ENCODE results near the gene C19orf73. TPM values are rescaled to one million over a fixed set of nuclear protein-coding genes. Genes with fewer than 3 reads are reported as not detected.

C19orf73 gene
- total RNA-seq, 1 donor from 2014 or later, result 1.0 TPM

DNA sequence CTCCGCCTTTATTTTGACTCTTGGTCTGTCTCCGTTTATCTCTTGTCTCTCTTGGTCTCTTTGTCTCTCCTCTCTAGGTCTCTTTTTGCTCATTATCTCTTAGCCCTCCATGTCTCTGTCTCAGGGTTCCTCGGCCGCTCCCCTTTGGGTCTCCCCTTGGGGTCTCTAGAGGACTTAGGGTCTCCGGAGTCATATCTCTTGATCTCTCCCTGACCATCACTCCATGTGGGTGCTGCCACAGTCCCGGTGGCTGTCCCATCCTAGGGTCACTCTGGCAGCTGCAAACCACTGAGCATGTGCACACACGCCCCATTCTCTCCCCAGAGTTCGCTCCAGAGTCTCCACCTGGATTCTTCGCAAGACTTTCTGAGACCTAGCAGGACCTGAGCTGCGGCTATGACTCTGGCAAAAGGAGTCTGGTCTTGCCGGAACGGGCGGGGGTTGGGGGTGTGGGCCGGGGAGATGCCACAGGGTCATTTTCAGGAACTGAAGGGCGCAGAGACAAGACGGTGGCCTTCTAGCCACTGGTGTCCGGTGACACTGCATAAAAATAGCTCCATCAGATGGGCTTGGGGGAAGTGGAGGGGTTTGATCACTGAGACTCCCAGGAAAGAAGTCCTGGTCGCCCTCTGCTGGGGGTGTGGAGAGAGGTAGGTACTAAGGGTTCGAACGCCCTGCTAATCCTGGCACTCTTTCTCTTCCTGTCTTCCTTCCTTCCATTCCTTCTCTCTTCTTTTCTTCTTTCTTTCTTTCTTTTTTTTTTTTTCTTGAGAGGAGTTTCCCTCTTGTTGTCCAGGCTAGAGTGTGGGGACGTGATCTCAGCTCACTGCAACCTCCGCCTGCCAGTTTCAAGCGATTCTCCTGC is 45.2 kb downstream of the C19orf73 start:
- H3K4me3 Mint-ChIP-seq, result no peak overlapping the region
- no peaks in the 10 kb centered on the region for H3K36me3 Mint-ChIP-seq (ENCODE audit: low read depth)
- TF ChIP-seq, protein P1, sequence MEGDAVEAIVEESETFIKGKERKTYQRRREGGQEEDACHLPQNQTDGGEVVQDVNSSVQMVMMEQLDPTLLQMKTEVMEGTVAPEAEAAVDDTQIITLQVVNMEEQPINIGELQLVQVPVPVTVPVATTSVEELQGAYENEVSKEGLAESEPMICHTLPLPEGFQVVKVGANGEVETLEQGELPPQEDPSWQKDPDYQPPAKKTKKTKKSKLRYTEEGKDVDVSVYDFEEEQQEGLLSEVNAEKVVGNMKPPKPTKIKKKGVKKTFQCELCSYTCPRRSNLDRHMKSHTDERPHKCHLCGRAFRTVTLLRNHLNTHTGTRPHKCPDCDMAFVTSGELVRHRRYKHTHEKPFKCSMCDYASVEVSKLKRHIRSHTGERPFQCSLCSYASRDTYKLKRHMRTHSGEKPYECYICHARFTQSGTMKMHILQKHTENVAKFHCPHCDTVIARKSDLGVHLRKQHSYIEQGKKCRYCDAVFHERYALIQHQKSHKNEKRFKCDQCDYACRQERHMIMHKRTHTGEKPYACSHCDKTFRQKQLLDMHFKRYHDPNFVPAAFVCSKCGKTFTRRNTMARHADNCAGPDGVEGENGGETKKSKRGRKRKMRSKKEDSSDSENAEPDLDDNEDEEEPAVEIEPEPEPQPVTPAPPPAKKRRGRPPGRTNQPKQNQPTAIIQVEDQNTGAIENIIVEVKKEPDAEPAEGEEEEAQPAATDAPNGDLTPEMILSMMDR (conservative IDR thresholded peaks at IDR 0.05), result peak; percentile 27
- peaks cover 5% of the 10 kb centered on the region for H3K4me1 Mint-ChIP-seq
- peaks cover 61% of the 10 kb centered on the region for H3K27me3 Mint-ChIP-seq (ENCODE audit: low read depth)
- no peak overlapping the region for H3K27ac Mint-ChIP-seq (ENCODE audit: unreplicated experiment)
- H3K9me3 Mint-ChIP-seq, result peaks cover 13% of the 10 kb centered on the region
- DNase-seq (ENCODE audit: low read depth, low spot score), result no peak

DNA sequence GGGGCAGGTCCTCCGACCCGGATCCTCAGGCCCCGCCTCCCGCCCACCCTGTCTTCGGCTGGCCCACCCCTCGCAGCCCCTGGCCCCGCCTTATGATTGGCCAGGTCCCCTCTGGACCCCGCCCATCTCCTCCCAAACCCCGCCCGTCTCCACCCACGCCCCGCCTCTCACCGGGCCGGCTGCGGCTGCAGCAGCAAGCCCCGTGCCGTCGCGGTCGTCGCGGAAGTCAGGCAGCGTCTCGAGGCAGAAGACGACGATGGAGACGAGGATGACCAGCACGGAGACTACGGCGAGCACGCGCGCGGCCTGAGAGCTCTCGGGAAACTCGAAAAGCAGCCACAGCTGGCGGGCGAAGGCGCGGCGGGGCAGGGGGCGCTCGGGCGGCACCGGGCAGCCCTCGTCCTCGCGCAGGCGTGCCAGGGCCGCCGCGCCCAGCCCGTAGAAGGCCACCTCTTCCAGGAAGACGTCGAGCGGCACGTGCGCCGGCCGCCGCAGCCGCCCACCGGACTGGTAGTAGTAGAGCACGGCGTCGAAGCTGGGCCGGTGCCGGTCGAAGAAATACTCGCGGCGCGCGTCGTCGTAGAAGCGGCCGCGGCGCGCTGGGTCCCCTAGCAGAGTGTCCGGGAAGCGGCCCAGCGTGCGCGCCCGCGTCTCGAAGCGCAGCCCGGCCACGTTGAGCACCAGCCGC is 46.9 kb downstream of the C19orf73 start:
- Mint-ChIP-seq H3K27ac (ENCODE audit: unreplicated experiment) (no peak overlapping the region), H3K36me3 (ENCODE audit: low read depth) (no peaks in the 10 kb centered on the region), H3K9me3 (peaks cover 13% of the 10 kb centered on the region), H3K4me1 (peaks cover 5% of the 10 kb centered on the region), H3K4me3 (no peak overlapping the region), H3K27me3 (ENCODE audit: low read depth) (peaks cover 78% of the 10 kb centered on the region)
- TF ChIP-seq, protein P1 (conservative IDR thresholded peaks at IDR 0.05), result no peak
- peak; percentile 46 for DNase-seq (ENCODE audit: low read depth, low spot score)

DNA sequence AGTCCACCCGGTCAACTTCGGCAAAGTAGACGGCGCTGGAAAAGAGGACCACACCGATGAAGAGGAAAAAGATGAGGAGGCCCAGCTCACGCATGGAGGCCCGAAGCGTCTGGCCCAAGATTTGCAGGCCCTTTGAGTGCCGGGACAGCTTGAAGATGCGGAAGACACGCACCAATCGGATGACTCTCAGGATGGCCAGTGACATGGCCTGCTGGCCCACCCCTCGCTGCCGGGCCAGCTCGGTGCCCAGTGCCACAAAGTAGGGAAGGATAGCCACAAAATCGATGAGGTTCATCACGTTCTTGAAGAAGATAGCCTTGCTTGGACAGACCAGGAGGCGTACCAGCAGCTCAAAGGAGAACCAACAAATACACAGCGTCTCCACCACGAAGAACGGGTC is 48.5 kb downstream of the C19orf73 start:
- Mint-ChIP-seq H3K27ac (ENCODE audit: unreplicated experiment) (no peak overlapping the region), H3K4me3 (no peak overlapping the region), H3K36me3 (ENCODE audit: low read depth) (no peaks in the 10 kb centered on the region), H3K27me3 (ENCODE audit: low read depth) (peaks cover 90% of the 10 kb centered on the region), H3K4me1 (peaks cover 5% of the 10 kb centered on the region), H3K9me3 (peaks cover 13% of the 10 kb centered on the region)
- DNase-seq (ENCODE audit: low read depth, low spot score), result no peak
- TF ChIP-seq, protein P1 (conservative IDR thresholded peaks at IDR 0.05), result no peak

DNA sequence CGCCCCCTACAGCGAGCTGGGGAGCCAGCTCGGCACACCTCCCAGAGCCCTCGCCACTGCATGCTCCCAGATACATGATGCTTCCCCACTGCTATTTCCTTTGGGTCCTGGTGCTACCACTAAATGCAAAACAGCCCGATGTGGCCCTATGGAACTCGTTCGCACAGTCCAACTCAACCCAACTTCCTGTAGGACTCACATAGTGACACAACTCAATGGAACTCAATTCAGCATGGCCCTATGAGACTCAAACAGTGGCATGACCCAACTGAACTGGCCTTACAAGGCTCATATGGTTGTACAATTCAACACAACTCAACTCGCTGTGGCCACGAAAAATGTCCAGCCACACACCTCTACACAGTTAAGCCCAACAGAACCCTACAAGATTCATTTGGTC is 49.9 kb downstream of the C19orf73 start:
- Mint-ChIP-seq H3K4me3 (no peak overlapping the region), H3K36me3 (ENCODE audit: low read depth) (no peaks in the 10 kb centered on the region), H3K27me3 (ENCODE audit: low read depth) (peaks cover 89% of the 10 kb centered on the region), H3K27ac (ENCODE audit: unreplicated experiment) (no peak overlapping the region), H3K4me1 (peaks cover 5% of the 10 kb centered on the region), H3K9me3 (peaks cover 13% of the 10 kb centered on the region)
- TF ChIP-seq, protein P1 (conservative IDR thresholded peaks at IDR 0.05), result no peak
- DNase-seq (ENCODE audit: low read depth, low spot score), result no peak

Other genes with a start within 250 kb of the C19orf73 start
- gene PPP1R15A, start 246.7 kb downstream of the C19orf73 start, total RNA-seq, result 27.5 and 27.8 TPM in 2 replicates
- gene TULP2, start 220.4 kb downstream of the C19orf73 start, total RNA-seq, result not detected in 2 replicates
- gene NUCB1, start 218.8 kb downstream of the C19orf73 start, total RNA-seq, result 102 and 108 TPM in 2 replicates
- 0.47 and 0.82 TPM in 2 replicates for gene DHDH, start 185.4 kb downstream of the C19orf73 start, total RNA-seq
- 150 and 171 TPM in 2 replicates for gene BAX, start 164.3 kb downstream of the C19orf73 start, total RNA-seq
- gene FTL, start 153.8 kb downstream of the C19orf73 start, total RNA-seq, result 908 and 1,003 TPM in 2 replicates
- 53.2 and 56.2 TPM in 2 replicates for gene GYS1, start 125.8 kb downstream of the C19orf73 start, total RNA-seq
- 118 and 125 TPM in 2 replicates for gene RUVBL2, start 125.3 kb downstream of the C19orf73 start, total RNA-seq
- not detected in 2 replicates for gene LHB, start 102.1 kb downstream of the C19orf73 start, total RNA-seq
- gene CGB3, start 94.8 kb downstream of the C19orf73 start, total RNA-seq, result not detected in 2 replicates
- not detected in 2 replicates for gene CGB2, start 87.3 kb downstream of the C19orf73 start, total RNA-seq
- not detected in 2 replicates for gene CGB1, start 82.2 kb downstream of the C19orf73 start, total RNA-seq
- gene CGB5, start 75.3 kb downstream of the C19orf73 start, total RNA-seq, result not detected in 2 replicates
- gene CGB8, start 70.0 kb downstream of the C19orf73 start, total RNA-seq, result not detected in 2 replicates
- gene CGB7, start 61.4 kb downstream of the C19orf73 start, total RNA-seq, result not detected in 2 replicates
- not detected in 2 replicates for gene NTF4, start 54.3 kb downstream of the C19orf73 start, total RNA-seq
- gene KCNA7, start 46.4 kb downstream of the C19orf73 start, total RNA-seq, result not detected in 2 replicates
- gene SNRNP70, start 33.7 kb downstream of the C19orf73 start, total RNA-seq, result 291 and 303 TPM in 2 replicates
- 5.4 and 7.5 TPM in 2 replicates for gene LIN7B, start 4.8 kb downstream of the C19orf73 start, total RNA-seq
- gene PPFIA3, start 401 bp upstream of the C19orf73 start, total RNA-seq, result 21.7 and 22.7 TPM in 2 replicates
- 0.84 and 1.6 TPM in 2 replicates for gene HRC, start 36.3 kb upstream of the C19orf73 start, total RNA-seq
- 8.1 and 9.6 TPM in 2 replicates for gene TRPM4, start 38.6 kb upstream of the C19orf73 start, total RNA-seq
- gene SLC6A16, start 206.0 kb upstream of the C19orf73 start, total RNA-seq, result 7.4 and 9.4 TPM in 2 replicates
- not detected in 2 replicates for gene CD37, start 216.3 kb upstream of the C19orf73 start, total RNA-seq
- gene TEAD2, start 243.3 kb upstream of the C19orf73 start, total RNA-seq, result 153 and 164 TPM in 2 replicates
- 1.9 and 2.0 TPM in 2 replicates for gene DKKL1, start 244.7 kb upstream of the C19orf73 start, total RNA-seq

Measured in neural crest cell (in vitro differentiated cells).